ENCODE data around the gene LSR. TPM values are rescaled to one million over a fixed set of nuclear protein-coding genes. Genes with fewer than 3 reads are reported as not detected.

LSR gene
- total RNA-seq, 1 experiment from 2014 or later: 0.59 TPM

DNA sequence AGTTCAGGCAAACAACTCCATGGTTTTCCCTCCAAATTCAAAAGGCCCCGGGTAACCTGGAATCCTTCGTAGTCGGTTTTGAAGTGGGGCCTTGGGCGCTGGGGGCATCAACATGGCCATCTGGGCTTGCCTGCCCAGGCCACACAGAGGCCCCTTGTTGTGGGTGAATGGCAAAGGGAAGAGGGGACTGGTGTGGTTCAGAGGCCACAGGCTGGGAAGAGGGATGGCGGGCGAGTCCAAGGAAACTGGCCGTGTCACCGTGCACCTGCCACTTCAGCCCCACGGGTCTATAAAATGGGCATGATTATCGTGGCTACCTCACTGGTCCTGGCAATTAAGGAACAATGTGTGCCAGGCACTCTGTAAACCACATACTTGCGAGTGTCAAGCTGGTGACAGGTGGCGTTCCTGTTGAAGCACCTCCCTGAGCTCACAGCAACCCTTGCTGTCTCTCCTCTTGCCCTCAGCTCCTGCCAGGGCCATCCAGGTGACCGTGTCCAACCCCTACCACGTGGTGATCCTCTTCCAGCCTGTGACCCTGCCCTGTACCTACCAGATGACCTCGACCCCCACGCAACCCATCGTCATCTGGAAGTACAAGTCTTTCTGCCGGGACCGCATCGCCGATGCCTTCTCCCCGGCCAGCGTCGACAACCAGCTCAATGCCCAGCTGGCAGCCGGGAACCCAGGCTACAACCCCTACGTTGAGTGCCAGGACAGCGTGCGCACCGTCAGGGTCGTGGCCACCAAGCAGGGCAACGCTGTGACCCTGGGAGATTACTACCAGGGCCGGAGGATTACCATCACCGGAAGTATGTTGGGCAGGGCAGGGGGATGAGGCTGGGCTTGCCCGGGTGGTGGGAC, 1.3 kb downstream of the LSR start:
- no peaks in the 10 kb centered on the region for H3K36me3 ChIP-seq
- H3K9me3 ChIP-seq (replicated peaks): no peaks in the 10 kb centered on the region
- H3K4me3 ChIP-seq: no peak overlapping the region
- no peak for DNase-seq
- no peaks in the 10 kb centered on the region for H3K4me1 ChIP-seq
- H3K27me3 ChIP-seq: no peaks in the 10 kb centered on the region; the same call in 1 of the 2 replicates
- no peak overlapping the region for H3K27ac ChIP-seq

GRCh38 chr19:35251456-35251855, 2.7 kb downstream of the LSR start:
- no peak overlapping the region for H3K27ac ChIP-seq
- no peaks in the 10 kb centered on the region for H3K4me1 ChIP-seq
- H3K36me3 ChIP-seq: no peaks in the 10 kb centered on the region
- no peak for DNase-seq
- H3K9me3 ChIP-seq (replicated peaks): no peaks in the 10 kb centered on the region
- H3K27me3 ChIP-seq: peaks cover 6% of the 10 kb centered on the region; the same call in 1 of the 2 replicates
- no peak overlapping the region for H3K4me3 ChIP-seq

- peaks cover 6% of the 10 kb centered on the region; the same call in 1 of the 2 replicates for H3K27me3 ChIP-seq
- H3K4me3 ChIP-seq: no peak overlapping the region
- no peak overlapping the region for H3K27ac ChIP-seq
- no peak for DNase-seq
- no peaks in the 10 kb centered on the region for H3K9me3 ChIP-seq (replicated peaks)
- H3K4me1 ChIP-seq: no peaks in the 10 kb centered on the region
- H3K36me3 ChIP-seq: no peaks in the 10 kb centered on the region
These were observed 4.8 kb downstream of the LSR start for GRCh38 chr19:35253316-35254286.

DNA sequence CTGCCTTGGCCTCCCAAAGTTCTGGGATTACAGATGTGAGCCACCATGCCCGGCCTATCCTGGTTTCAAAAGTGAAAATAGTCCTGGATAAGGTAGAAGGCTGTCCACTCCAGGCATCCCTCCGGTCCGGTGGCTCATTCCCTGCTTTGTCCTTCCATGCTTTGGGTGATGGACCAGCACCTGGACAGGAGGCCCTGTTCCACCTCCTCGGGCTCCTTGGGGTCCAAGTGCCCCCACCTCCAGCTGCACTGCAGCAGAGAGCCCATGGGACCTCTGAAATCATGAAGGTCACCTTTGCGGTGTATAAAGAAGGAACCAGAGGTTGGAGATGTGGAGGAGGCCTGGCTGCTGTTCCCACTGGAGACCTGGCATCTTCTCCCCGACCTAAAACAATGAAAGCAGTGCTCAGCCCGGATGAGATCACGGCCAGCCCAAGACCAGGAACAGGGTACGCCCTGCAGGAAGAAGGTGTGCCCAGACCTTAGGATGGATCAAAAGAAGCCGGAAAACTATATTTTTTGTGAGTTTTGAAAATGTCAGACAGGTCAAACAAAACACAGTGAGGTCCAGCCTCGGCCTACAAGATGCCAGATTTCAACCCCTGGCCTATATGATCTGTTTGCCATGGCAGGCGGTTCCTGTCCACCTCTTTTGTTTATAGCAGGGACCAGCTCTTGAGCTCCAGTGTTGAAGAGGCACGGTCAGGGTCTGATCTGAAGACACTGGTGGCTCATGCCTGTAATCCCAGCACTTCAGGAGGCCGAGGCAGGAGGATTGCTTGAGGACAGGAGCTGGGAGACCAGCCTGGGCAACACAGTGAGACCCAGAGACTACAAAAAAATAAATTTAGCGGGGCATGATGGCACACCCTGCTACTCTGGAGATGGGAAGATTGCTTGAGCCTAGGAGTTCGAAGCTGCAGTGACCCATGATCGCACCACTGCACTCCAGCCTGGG, 5.8 kb downstream of the LSR start:
- no peak overlapping the region for H3K27ac ChIP-seq
- peaks cover 6% of the 10 kb centered on the region; the same call in 1 of the 2 replicates for H3K27me3 ChIP-seq
- no peak for DNase-seq
- no peaks in the 10 kb centered on the region for H3K36me3 ChIP-seq
- H3K9me3 ChIP-seq (replicated peaks): no peaks in the 10 kb centered on the region
- H3K4me1 ChIP-seq: no peaks in the 10 kb centered on the region
- H3K4me3 ChIP-seq: no peak overlapping the region

DNA sequence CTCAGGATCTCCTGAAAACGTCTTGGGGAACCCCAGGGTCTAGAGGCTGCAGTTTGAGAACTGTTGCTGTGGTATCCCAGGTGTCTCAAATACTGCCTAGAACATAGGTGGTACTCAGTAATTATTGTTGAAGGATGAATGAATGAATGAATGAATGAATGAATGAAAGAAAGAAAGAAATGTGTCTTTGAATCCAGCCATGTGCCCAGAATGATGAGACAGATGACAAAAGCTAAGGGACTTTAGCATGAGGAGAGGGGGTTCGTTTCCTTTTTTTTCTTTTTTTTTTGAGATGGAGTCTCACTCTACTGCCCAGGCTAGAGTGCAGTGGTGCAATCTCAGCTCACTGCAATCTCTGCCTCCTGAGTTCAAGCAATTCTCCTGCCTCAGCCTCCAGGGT, 7.8 kb downstream of the LSR start:
- H3K9me3 ChIP-seq (replicated peaks): no peaks in the 10 kb centered on the region
- no peak overlapping the region for H3K27ac ChIP-seq
- peaks cover 6% of the 10 kb centered on the region; the same call in 1 of the 2 replicates for H3K27me3 ChIP-seq
- DNase-seq: no peak
- H3K36me3 ChIP-seq: no peaks in the 10 kb centered on the region
- H3K4me1 ChIP-seq: no peaks in the 10 kb centered on the region
- H3K4me3 ChIP-seq: no peak overlapping the region

DNA sequence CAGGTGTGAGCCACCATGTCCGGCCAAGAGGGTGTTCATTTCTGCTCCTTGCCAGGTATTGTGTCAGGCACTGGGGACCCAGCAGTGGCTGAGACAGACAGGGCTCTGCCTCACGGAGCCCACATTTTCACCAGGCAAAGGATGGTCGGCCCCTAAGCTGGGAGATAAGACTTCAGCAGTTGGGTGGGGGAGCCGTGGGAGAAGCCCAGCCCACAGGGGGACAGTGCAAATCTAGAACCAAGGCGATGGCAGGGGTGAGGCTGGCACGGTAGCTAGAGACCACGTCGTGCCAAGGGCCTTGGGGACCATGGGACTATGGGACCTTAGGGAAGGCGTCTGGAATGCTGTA, 8.3 kb downstream of the LSR start:
- Histone ChIP-seq H3K27me3 (peaks cover 6% of the 10 kb centered on the region; the same call in 1 of the 2 replicates), H3K27ac (no peak overlapping the region), H3K9me3 (replicated peaks) (no peaks in the 10 kb centered on the region), H3K4me3 (no peak overlapping the region), H3K4me1 (no peaks in the 10 kb centered on the region), H3K36me3 (no peaks in the 10 kb centered on the region)
- no peak for DNase-seq

- DNase-seq: no peak
These were observed 12.0 kb downstream of the LSR start for GRCh38 chr19:35260694-35261304.

DNA sequence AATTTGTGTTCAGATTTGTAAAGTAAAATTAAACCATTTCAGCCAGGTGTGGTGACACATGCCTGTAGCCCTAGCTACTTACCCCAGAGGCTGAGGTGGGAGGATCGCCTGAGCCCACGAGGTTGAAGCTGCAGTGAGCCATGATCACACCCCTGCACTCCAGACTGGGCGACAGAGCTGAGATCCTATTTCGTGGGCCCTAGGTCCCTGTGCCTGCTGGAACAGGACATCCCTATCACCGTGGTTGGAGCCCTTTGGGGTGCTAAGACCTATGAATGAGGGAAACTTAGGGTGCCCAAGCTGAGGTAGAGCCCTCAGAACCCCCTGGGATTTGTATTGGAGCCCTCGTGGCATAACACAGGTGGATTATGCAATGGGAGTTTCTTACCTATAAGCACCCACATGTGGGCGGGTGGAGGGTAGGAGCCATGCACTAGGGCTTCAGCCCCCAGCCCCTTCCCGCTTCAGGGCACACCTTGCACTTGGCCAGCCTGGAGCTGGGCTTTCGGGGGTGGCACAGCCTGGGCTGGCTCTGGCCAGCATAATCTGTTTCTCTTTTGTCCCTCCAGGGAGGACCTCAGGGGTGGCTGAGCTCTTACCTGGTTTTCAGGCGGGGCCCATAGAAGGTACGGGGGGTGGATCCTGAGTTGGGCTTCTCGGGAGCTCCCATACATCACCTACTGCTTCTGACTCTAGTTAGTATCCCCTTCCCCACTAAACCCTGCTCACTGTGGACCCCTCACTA, 12.7 kb downstream of the LSR start:
- Histone ChIP-seq H3K27me3 (no peaks in the 10 kb centered on the region), H3K4me3 (no peak overlapping the region), H3K4me1 (no peaks in the 10 kb centered on the region), H3K9me3 (replicated peaks) (no peaks in the 10 kb centered on the region), H3K27ac (no peak overlapping the region), H3K36me3 (no peaks in the 10 kb centered on the region)
- no peak for DNase-seq

More at GRCh38 chr19:35260694-35261304, 12.0 kb downstream of the LSR start:
- Histone ChIP-seq H3K36me3 (no peaks in the 10 kb centered on the region), H3K4me1 (no peaks in the 10 kb centered on the region), H3K9me3 (replicated peaks) (no peaks in the 10 kb centered on the region), H3K4me3 (no peak overlapping the region), H3K27ac (no peak overlapping the region), H3K27me3 (peaks cover 2% of the 10 kb centered on the region; the same call in 1 of the 2 replicates)

DNA sequence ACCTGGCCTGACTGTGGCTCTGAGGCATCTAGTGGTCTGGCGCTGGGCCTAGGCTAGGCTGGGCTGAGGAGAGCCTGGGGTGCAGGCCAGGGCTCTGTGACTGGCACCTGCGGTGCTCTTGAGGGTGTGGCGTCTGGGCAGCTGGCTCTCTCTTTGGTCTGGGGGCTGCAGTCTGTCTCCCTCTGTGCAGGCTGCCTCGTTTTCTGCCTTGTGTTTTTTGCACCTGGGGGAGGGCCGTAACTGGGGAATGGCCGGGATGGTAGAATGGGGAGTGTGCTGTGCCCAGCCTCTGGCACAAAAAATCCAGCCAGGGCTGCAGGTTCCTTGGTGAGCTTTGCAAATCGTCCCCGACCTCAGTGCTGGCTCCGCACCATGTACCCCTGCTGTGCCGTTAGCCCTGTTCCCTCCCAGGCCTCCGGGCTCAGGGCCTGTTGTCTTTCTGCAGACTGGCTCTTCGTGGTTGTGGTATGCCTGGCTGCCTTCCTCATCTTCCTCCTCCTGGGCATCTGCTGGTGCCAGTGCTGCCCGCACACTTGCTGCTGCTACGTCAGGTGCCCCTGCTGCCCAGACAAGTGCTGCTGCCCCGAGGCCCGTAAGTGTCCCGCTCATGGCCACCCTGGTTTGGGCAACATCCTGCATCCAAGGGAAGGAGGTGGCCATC, 13.4 kb downstream of the LSR start:
- no peaks in the 10 kb centered on the region for H3K27me3 ChIP-seq
- no peak overlapping the region for H3K4me3 ChIP-seq
- no peak overlapping the region for H3K27ac ChIP-seq
- no peaks in the 10 kb centered on the region for H3K4me1 ChIP-seq
- DNase-seq: peak in 1 of 2 experiments; percentile 5
- no peaks in the 10 kb centered on the region for H3K36me3 ChIP-seq
- no peaks in the 10 kb centered on the region for H3K9me3 ChIP-seq (replicated peaks)

DNA sequence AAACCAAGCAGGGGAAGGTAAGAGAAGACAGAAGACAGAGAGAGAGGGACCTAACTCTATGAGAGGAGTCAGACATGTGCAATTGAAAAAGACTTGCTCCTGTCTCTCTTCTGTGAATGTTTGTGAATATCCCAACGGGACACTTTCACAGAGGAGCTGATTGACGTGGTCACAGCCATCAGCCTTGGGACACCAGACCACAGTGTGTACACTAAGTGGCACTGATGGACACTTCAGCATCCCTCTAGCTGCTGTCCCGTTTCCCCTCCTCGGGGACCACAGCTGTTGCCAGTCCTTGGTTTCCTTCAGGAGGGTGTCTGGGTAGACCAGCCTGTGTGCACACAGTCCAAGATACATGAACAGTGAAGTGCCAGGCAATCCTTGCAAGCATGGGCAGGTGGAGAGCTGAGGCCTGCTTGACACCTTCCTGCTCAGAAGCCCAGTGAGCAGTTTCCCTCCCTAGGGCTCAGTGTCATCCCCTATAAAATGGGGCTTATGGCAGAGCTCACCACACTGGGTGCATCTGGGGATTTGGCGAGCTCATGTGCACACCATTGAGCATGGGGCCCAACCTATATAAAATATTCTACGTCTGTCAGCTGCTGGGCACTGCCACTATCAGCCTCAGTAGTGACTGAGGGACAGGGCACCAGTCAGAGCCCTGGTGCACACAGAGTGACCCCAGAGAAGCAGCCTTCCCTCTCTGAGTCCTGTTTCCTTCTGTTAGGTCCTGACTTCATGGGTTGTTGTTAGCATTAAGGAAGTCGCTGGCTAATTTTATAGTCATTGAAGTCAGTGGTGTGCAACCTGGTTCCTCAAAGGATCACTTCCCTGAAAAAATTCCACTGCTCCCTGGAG, 15.7 kb downstream of the LSR start:
- Histone ChIP-seq H3K4me3 (no peak overlapping the region), H3K36me3 (no peaks in the 10 kb centered on the region), H3K27ac (no peak overlapping the region), H3K27me3 (no peaks in the 10 kb centered on the region), H3K4me1 (no peaks in the 10 kb centered on the region), H3K9me3 (replicated peaks) (no peaks in the 10 kb centered on the region)
- DNase-seq: peak in 1 of 2 experiments; percentile 4

GRCh38 chr19:35265126-35265899, 16.5 kb downstream of the LSR start:
- DNase-seq: no peak
- Histone ChIP-seq H3K36me3 (no peaks in the 10 kb centered on the region), H3K4me3 (no peak overlapping the region), H3K27me3 (no peaks in the 10 kb centered on the region), H3K27ac (no peak overlapping the region), H3K4me1 (no peaks in the 10 kb centered on the region), H3K9me3 (replicated peaks) (no peaks in the 10 kb centered on the region)
